Measurements from ENCODE around the gene OR2M4. TPM values are rescaled to one million over a fixed set of nuclear protein-coding genes. Genes with fewer than 3 reads are reported as not detected.

Gene OR2M4
- total RNA-seq (under 1 TPM; 0.11 to 0.40 TPM), polyA plus RNA-seq (ENCODE audit: insufficient read length in 2 of 2) (under 1 TPM; 0.17 to 0.39 TPM)
- long read RNA-seq, donor 1, result 0 reads
- long read RNA-seq, donor 2, result 0 reads
- long read RNA-seq, donor 3, result 0 reads
- long read RNA-seq, donor 4, result 0 reads

- no peak within 1 kb of the TSS for H3K27ac ChIP-seq (ENCODE audit: low read depth, low read length)
- no peaks in the 10 kb centered on the region for H3K4me1 ChIP-seq (ENCODE audit: control insufficient read depth, insufficient read depth, low read length)
- DNase-seq (ENCODE audit: low read depth in 4 of 6, low spot score in 6 of 6), result no peak
- peaks cover 2% of the 10 kb centered on the region for H3K9me3 ChIP-seq (ENCODE audit: control insufficient read depth, insufficient read depth, low read length)
- no CpG with 5 or more reads among the region's 2 CpGs for WGBS (ENCODE audit: insufficient coverage)
- H3K36me3 ChIP-seq (ENCODE audit: control insufficient read depth, insufficient read depth, low read length), result no peaks in the 10 kb centered on the region
- H3K4me3 ChIP-seq (ENCODE audit: low read depth, low read length), result no peak within 1 kb of the TSS
- no peaks in the 10 kb centered on the region for H3K27me3 ChIP-seq (ENCODE audit: control insufficient read depth, insufficient read depth, low read length)
These were observed at the start of gene OR2M4 for GRCh38 chr1:248231117-248231516. OR2M4 (plus strand) TSS chr1:248231417; CDS start chr1:248238929, 7,512 bp downstream.

- Histone ChIP-seq H3K27me3 (ENCODE audit: control insufficient read depth, insufficient read depth, low read length) (no peaks in the 10 kb centered on the region), H3K4me1 (ENCODE audit: control insufficient read depth, insufficient read depth, low read length) (no peaks in the 10 kb centered on the region), H3K36me3 (ENCODE audit: control insufficient read depth, insufficient read depth, low read length) (no peaks in the 10 kb centered on the region), H3K9me3 (ENCODE audit: control insufficient read depth, insufficient read depth, low read length) (peaks cover 4% of the 10 kb centered on the region), H3K4me3 (ENCODE audit: low read depth, low read length) (no peak overlapping the region), H3K27ac (ENCODE audit: low read depth, low read length) (no peak overlapping the region)
- WGBS (ENCODE audit: insufficient coverage), result no CpG with 5 or more reads among the region's 7 CpGs
- no peak for DNase-seq (ENCODE audit: low read depth in 4 of 6, low spot score in 6 of 6)
These were observed 47.2 kb upstream of the OR2M4 start for GRCh38 chr1:248183996-248184395.

- no peak for DNase-seq (ENCODE audit: low read depth in 4 of 6, low spot score in 6 of 6)
- Histone ChIP-seq H3K36me3 (ENCODE audit: control insufficient read depth, insufficient read depth, low read length) (no peaks in the 10 kb centered on the region), H3K27ac (ENCODE audit: low read depth, low read length) (no peak overlapping the region), H3K4me3 (ENCODE audit: low read depth, low read length) (no peak overlapping the region), H3K27me3 (ENCODE audit: control insufficient read depth, insufficient read depth, low read length) (no peaks in the 10 kb centered on the region), H3K4me1 (ENCODE audit: control insufficient read depth, insufficient read depth, low read length) (no peaks in the 10 kb centered on the region), H3K9me3 (ENCODE audit: control insufficient read depth, insufficient read depth, low read length) (peaks cover 2% of the 10 kb centered on the region)
- 84% methylated on average over 2 of the region's 3 CpGs for WGBS (ENCODE audit: insufficient coverage)
These were observed 43.9 kb upstream of the OR2M4 start for GRCh38 chr1:248187363-248187762.

- Histone ChIP-seq H3K27ac (ENCODE audit: low read depth, low read length) (no peak overlapping the region), H3K9me3 (ENCODE audit: control insufficient read depth, insufficient read depth, low read length) (peaks cover 1% of the 10 kb centered on the region), H3K36me3 (ENCODE audit: control insufficient read depth, insufficient read depth, low read length) (no peaks in the 10 kb centered on the region), H3K4me1 (ENCODE audit: control insufficient read depth, insufficient read depth, low read length) (no peaks in the 10 kb centered on the region), H3K27me3 (ENCODE audit: control insufficient read depth, insufficient read depth, low read length) (no peaks in the 10 kb centered on the region), H3K4me3 (ENCODE audit: low read depth, low read length) (no peak overlapping the region)
- no peak for DNase-seq (ENCODE audit: low read depth in 4 of 6, low spot score in 6 of 6)
- 30% methylated on average over 8 of the region's 11 CpGs for WGBS (ENCODE audit: insufficient coverage)
These were observed 42.2 kb upstream of the OR2M4 start for GRCh38 chr1:248189026-248189425.

GRCh38 chr1:248194117-248194516 is 37.1 kb upstream of the OR2M4 start:
- H3K4me1 ChIP-seq (ENCODE audit: control insufficient read depth, insufficient read depth, low read length), result no peaks in the 10 kb centered on the region
- no peak overlapping the region for H3K4me3 ChIP-seq (ENCODE audit: low read depth, low read length)
- no CpG with 5 or more reads among the region's 1 CpG for WGBS (ENCODE audit: insufficient coverage)
- no peak for DNase-seq (ENCODE audit: low read depth in 4 of 6, low spot score in 6 of 6)
- H3K27me3 ChIP-seq (ENCODE audit: control insufficient read depth, insufficient read depth, low read length), result no peaks in the 10 kb centered on the region
- H3K9me3 ChIP-seq (ENCODE audit: control insufficient read depth, insufficient read depth, low read length), result no peaks in the 10 kb centered on the region
- no peak overlapping the region for H3K27ac ChIP-seq (ENCODE audit: low read depth, low read length)
- no peaks in the 10 kb centered on the region for H3K36me3 ChIP-seq (ENCODE audit: control insufficient read depth, insufficient read depth, low read length)

GRCh38 chr1:248196965-248197364 is 34.3 kb upstream of the OR2M4 start, which contains the start of gene OR2M3:
OR2M3 (plus strand) TSS chr1:248197265; CDS start chr1:248203068, 5,803 bp downstream.
- H3K36me3 ChIP-seq (ENCODE audit: control insufficient read depth, insufficient read depth, low read length), result no peaks in the 10 kb centered on the region
- no peaks in the 10 kb centered on the region for H3K9me3 ChIP-seq (ENCODE audit: control insufficient read depth, insufficient read depth, low read length)
- no peaks in the 10 kb centered on the region for H3K4me1 ChIP-seq (ENCODE audit: control insufficient read depth, insufficient read depth, low read length)
- H3K4me3 ChIP-seq (ENCODE audit: low read depth, low read length), result no peak within 1 kb of the TSS
- no CpG with 5 or more reads among the region's 4 CpGs for WGBS (ENCODE audit: insufficient coverage)
- no peaks in the 10 kb centered on the region for H3K27me3 ChIP-seq (ENCODE audit: control insufficient read depth, insufficient read depth, low read length)
- DNase-seq (ENCODE audit: low read depth in 4 of 6, low spot score in 6 of 6), result no peak
- no peak within 1 kb of the TSS for H3K27ac ChIP-seq (ENCODE audit: low read depth, low read length)

- Histone ChIP-seq H3K27me3 (ENCODE audit: control insufficient read depth, insufficient read depth, low read length) (no peaks in the 10 kb centered on the region), H3K36me3 (ENCODE audit: control insufficient read depth, insufficient read depth, low read length) (no peaks in the 10 kb centered on the region), H3K4me3 (ENCODE audit: low read depth, low read length) (no peak overlapping the region), H3K27ac (ENCODE audit: low read depth, low read length) (no peak overlapping the region), H3K4me1 (ENCODE audit: control insufficient read depth, insufficient read depth, low read length) (no peaks in the 10 kb centered on the region), H3K9me3 (ENCODE audit: control insufficient read depth, insufficient read depth, low read length) (peaks cover 3% of the 10 kb centered on the region)
- no peak for DNase-seq (ENCODE audit: low read depth in 4 of 6, low spot score in 6 of 6)
- no CpG with 5 or more reads among the region's 1 CpG for WGBS (ENCODE audit: insufficient coverage)
These were observed 15.3 kb upstream of the OR2M4 start for GRCh38 chr1:248215880-248216279.

- no CpG with 5 or more reads among the region's 1 CpG for WGBS (ENCODE audit: insufficient coverage)
- no peaks in the 10 kb centered on the region for H3K27me3 ChIP-seq (ENCODE audit: control insufficient read depth, insufficient read depth, low read length)
- H3K27ac ChIP-seq (ENCODE audit: low read depth, low read length), result no peak overlapping the region
- H3K4me3 ChIP-seq (ENCODE audit: low read depth, low read length), result no peak overlapping the region
- H3K4me1 ChIP-seq (ENCODE audit: control insufficient read depth, insufficient read depth, low read length), result no peaks in the 10 kb centered on the region
- H3K36me3 ChIP-seq (ENCODE audit: control insufficient read depth, insufficient read depth, low read length), result no peaks in the 10 kb centered on the region
- peaks cover 2% of the 10 kb centered on the region for H3K9me3 ChIP-seq (ENCODE audit: control insufficient read depth, insufficient read depth, low read length)
- no peak for DNase-seq (ENCODE audit: low read depth in 4 of 6, low spot score in 6 of 6)
These were observed 5.7 kb upstream of the OR2M4 start for GRCh38 chr1:248225537-248225936.

- H3K4me3 ChIP-seq (ENCODE audit: low read depth, low read length), result no peak overlapping the region
- no peaks in the 10 kb centered on the region for H3K4me1 ChIP-seq (ENCODE audit: control insufficient read depth, insufficient read depth, low read length)
- no peak overlapping the region for H3K27ac ChIP-seq (ENCODE audit: low read depth, low read length)
- H3K36me3 ChIP-seq (ENCODE audit: control insufficient read depth, insufficient read depth, low read length), result no peaks in the 10 kb centered on the region
- H3K27me3 ChIP-seq (ENCODE audit: control insufficient read depth, insufficient read depth, low read length), result no peaks in the 10 kb centered on the region
- H3K9me3 ChIP-seq (ENCODE audit: control insufficient read depth, insufficient read depth, low read length), result peaks cover 2% of the 10 kb centered on the region
- no peak for DNase-seq (ENCODE audit: low read depth in 4 of 6, low spot score in 6 of 6)
- 71% methylated on average over 6 of the region's 6 CpGs for WGBS (ENCODE audit: insufficient coverage)
These were observed 1.8 kb upstream of the OR2M4 start for GRCh38 chr1:248229360-248229908.

- WGBS (ENCODE audit: insufficient coverage), result 92% methylated on average over 6 of the region's 9 CpGs
- DNase-seq (ENCODE audit: low read depth in 4 of 6, low spot score in 6 of 6), result no peak
- Histone ChIP-seq H3K9me3 (ENCODE audit: control insufficient read depth, insufficient read depth, low read length) (no peaks in the 10 kb centered on the region), H3K4me1 (ENCODE audit: control insufficient read depth, insufficient read depth, low read length) (no peaks in the 10 kb centered on the region), H3K27me3 (ENCODE audit: control insufficient read depth, insufficient read depth, low read length) (no peaks in the 10 kb centered on the region), H3K4me3 (ENCODE audit: low read depth, low read length) (no peak overlapping the region), H3K27ac (ENCODE audit: low read depth, low read length) (no peak overlapping the region), H3K36me3 (ENCODE audit: control insufficient read depth, insufficient read depth, low read length) (no peaks in the 10 kb centered on the region)
These were observed 8.3 kb downstream of the OR2M4 start for GRCh38 chr1:248239478-248239877.
